Rectal smooth muscle tissue (tissue), 1 donor: Measurements from ENCODE around the gene GTPBP1.

Experiments used
- H3K27ac ChIP-seq: one replicate; pipeline ENCODE4 v1.7.0; 2013; ENCODE audit warnings: low read depth, low read length, inconsistent platforms
- H3K27me3 ChIP-seq: one replicate; pipeline ENCODE4 v1.7.0; 2013; ENCODE audit warnings: low read length; ENCODE audit not compliant: control insufficient read depth, insufficient read depth
- H3K36me3 ChIP-seq: one replicate; pipeline ENCODE4 v1.7.0; 2013; ENCODE audit warnings: low read length; ENCODE audit not compliant: control insufficient read depth, insufficient read depth
- H3K4me1 ChIP-seq: one replicate; pipeline ENCODE4 v1.7.0; 2013; ENCODE audit warnings: low read length; ENCODE audit not compliant: control insufficient read depth, insufficient read depth
- H3K4me3 ChIP-seq: one replicate; pipeline ENCODE4 v1.7.0; 2013; ENCODE audit warnings: low read length
- H3K9ac ChIP-seq: one replicate; pipeline ENCODE4 v1.7.0; 2013; ENCODE audit warnings: low read length

GTPBP1 gene

GRCh38 chr22:38782402-38783094, 76.8 kb downstream of the GTPBP1 start:
- Histone ChIP-seq H3K4me1 (peaks cover 6% of the 10 kb centered on the region), H3K27ac (no peak overlapping the region), H3K4me3 (no peak overlapping the region), H3K27me3 (no peaks in the 10 kb centered on the region), H3K36me3 (peaks cover 6% of the 10 kb centered on the region), H3K9ac (no peak overlapping the region)
